Testis (tissue), 2 donors: Measurements from ENCODE around the gene PDIA4.

Experiments used
- CTCF ChIP-seq, 3 experiments: fragments of 450-650 bp in 2 of 3; fragments of 200-600 bp in 1 of 3; sonication (generic) in 1 of 3; IDR thresholded peaks; one replicate each; pipeline ENCODE4 v1.5.1; 2016 to 2019; ENCODE audit warnings: antibody characterized with exemption in 3 of 3, mild to moderate bottlenecking in 2 of 3, moderate library complexity in 1 of 3
- POLR2A ChIP-seq: fragments of 450-650 bp; IDR thresholded peaks from one replicate; pipeline ENCODE4 v1.6.1; 2017; ENCODE audit warnings: antibody characterized with exemption, mild to moderate bottlenecking, moderate library complexity

DNA sequence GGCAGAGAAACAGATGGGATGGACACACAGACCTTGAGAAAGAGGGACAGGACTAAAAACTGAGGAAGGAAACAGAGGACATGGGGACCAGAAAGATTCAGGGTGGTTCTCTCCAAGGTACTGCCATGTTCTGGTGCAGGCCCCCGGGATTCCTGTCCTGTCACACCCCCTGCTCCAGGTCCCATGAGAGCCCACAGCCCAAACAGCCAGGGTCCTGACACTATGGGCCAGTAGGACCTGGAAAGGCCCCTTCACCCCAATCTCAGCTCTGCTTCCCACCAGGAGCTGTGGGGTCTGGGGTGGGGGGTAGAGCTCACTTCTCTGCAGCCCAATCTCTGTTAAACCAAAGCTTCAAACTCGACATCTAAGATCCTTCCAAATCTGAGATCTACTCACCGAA lies 21.2 kb downstream of the PDIA4 start:
- no peak for TF ChIP-seq CTCF (IDR thresholded peaks at IDR 0.05)
- no peak for TF ChIP-seq POLR2A
